H1 (cell line): ENCODE data around the gene KCNN1. TPM values are rescaled to one million over a fixed set of nuclear protein-coding genes. Genes with fewer than 3 reads are reported as not detected.

ENCODE experiments used
- BCL11A ChIP-seq, 2 experiments: IDR thresholded peaks; one replicate each; pipeline ENCODE4 v1.6.1; 2011; ENCODE audit warnings: low read depth in 2 of 2, low read length in 2 of 2, mild to moderate bottlenecking in 2 of 2
- BRCA1 ChIP-seq: IDR thresholded peaks from 2 replicates; pipeline ENCODE4 v1.6.1; 2012; ENCODE audit warnings: low read depth, low read length, improper control_type of control experiment
- CBX5 ChIP-seq: fragments of 300-800, 300-1000 bp; sonication (generic); IDR thresholded peaks from 2 replicates; pipeline ENCODE4 v1.7.1; 2016; ENCODE audit warnings: antibody characterized with exemption, low read length, low read depth
- CEBPB ChIP-seq: IDR thresholded peaks from 2 replicates; pipeline ENCODE4 v1.6.1; 2012; ENCODE audit warnings: low read depth, low read length
- CHD2 ChIP-seq: IDR thresholded peaks from 2 replicates; pipeline ENCODE4 v1.6.1; 2012; ENCODE audit warnings: low read length, improper control_type of control experiment
- CTBP2 ChIP-seq: IDR thresholded peaks from 2 replicates; pipeline ENCODE4 v1.7.0; 2011; ENCODE audit warnings: borderline replicate concordance, mild to moderate bottlenecking, moderate library complexity, mixed read lengths, low read length; ENCODE audit not compliant: insufficient read depth, insufficient read length
- GABPA ChIP-seq: IDR thresholded peaks from 2 replicates; pipeline ENCODE4 v1.6.1; 2011; ENCODE audit warnings: mild to moderate bottlenecking, low read length, moderate library complexity, borderline replicate concordance; ENCODE audit not compliant: insufficient read depth
- HDAC2 ChIP-seq, 2 experiments: fragments of 300-600 bp in 1 of 2; sonication (generic) in 1 of 2; IDR thresholded peaks; 2 replicates each; pipeline ENCODE4 v1.6.1; 2011 to 2012; ENCODE audit warnings: low read depth in 2 of 2, low read length in 2 of 2, mild to moderate bottlenecking in 2 of 2, moderate library complexity in 2 of 2, borderline replicate concordance in 1 of 2, inconsistent platforms in 1 of 2
- JUN ChIP-seq: IDR thresholded peaks from 2 replicates; pipeline ENCODE4 v1.6.1; 2011; ENCODE audit warnings: low read depth, mild to moderate bottlenecking, improper control_type of control experiment, low read length
- JUND ChIP-seq: IDR thresholded peaks from 2 replicates; pipeline ENCODE4 v1.6.1; 2011; ENCODE audit warnings: mild to moderate bottlenecking, improper control_type of control experiment, low read length
- KDM1A ChIP-seq: fragments of 200-600, 300-600 bp; sonication (generic); IDR thresholded peaks from 2 replicates; pipeline ENCODE4 v1.7.1; 2016; ENCODE audit warnings: mild to moderate bottlenecking, low read length, borderline replicate concordance
- POLR2A ChIP-seq, 2 experiments: IDR thresholded peaks; 1 replicate in 1 of 2; 2 replicates in 1 of 2; pipeline ENCODE4 v1.6.1; 2011; ENCODE audit warnings: low read depth in 2 of 2, low read length in 2 of 2, mild to moderate bottlenecking in 2 of 2; ENCODE audit errors: control extremely low read depth in 1 of 2
- POLR2AphosphoS5 ChIP-seq: IDR thresholded peaks from 2 replicates; pipeline ENCODE4 v1.6.1; 2011; ENCODE audit warnings: low read depth, low read length
- RXRA ChIP-seq: IDR thresholded peaks from 2 replicates; pipeline ENCODE4 v1.6.1; 2011; ENCODE audit warnings: low read depth, mild to moderate bottlenecking, low read length, moderate library complexity; ENCODE audit not compliant: insufficient read depth
- SIN3A ChIP-seq, 2 experiments: IDR thresholded peaks in 1 of 2; conservative IDR thresholded peaks in 1 of 2; 2 replicates each; pipeline ENCODE4 v1.6.1; 2011 to 2012; ENCODE audit warnings: low read length in 2 of 2, improper control_type of control experiment in 1 of 2, low read depth in 1 of 2, mild to moderate bottlenecking in 1 of 2
- SP1 ChIP-seq: IDR thresholded peaks from 2 replicates; pipeline ENCODE4 v1.6.1; 2011; ENCODE audit warnings: low read depth, low read length
- SUZ12 ChIP-seq: fragments of 200-600 bp; sonication (generic); IDR thresholded peaks from 2 replicates; pipeline ENCODE4 v1.6.1; 2012; ENCODE audit warnings: mild to moderate bottlenecking, inconsistent platforms, low read length, moderate library complexity, mixed read lengths
- TBP ChIP-seq: IDR thresholded peaks from 2 replicates; pipeline ENCODE4 v1.6.1; 2011; ENCODE audit warnings: low read depth, low read length, improper control_type of control experiment
- YY1 ChIP-seq: IDR thresholded peaks from 2 replicates; pipeline ENCODE4 v1.6.1; 2011; ENCODE audit warnings: low read depth, mild to moderate bottlenecking, low read length
- polyA plus RNA-seq, 7 experiments: library from polyadenylated mRNA; depleted of rRNA in 3 of 7; stranded (reverse) in 5 of 7; unstranded in 2 of 7; fragments of >200 nt in 5 of 7; fragments of 200-250 nt in 2 of 7; gene quantifications; 1 replicate in 5 of 7; 2 replicates in 1 of 7; 4 replicates in 1 of 7; pipeline versions ENCODE4 v1.2.1 to v1.2.3, GENCODE V29; 2011 to 2013; ENCODE audit warnings: missing spikeins in 2 of 7, mixed read lengths in 2 of 7
- total RNA-seq: library from RNA; stranded (reverse); fragmentation: NEBNext Ultra II Directional; extraction: Animal tissue kit (Norgen Biotek cat#: 25700); gene quantifications from 2 replicates; pipeline ENCODE4 v1.2.1, GENCODE V29; 2021
- TF ChIP-seq, protein P1 (sequence below): IDR thresholded peaks from 2 replicates; pipeline ENCODE4 v1.6.1; 2011; ENCODE audit warnings: low read depth, mild to moderate bottlenecking, low read length; ENCODE audit not compliant: insufficient read depth
- TF ChIP-seq, protein P2 (sequence below): IDR thresholded peaks from 2 replicates; pipeline ENCODE4 v1.6.1; 2011; ENCODE audit warnings: low read length, improper control_type of control experiment

The KCNN1 gene
- total and polyA plus RNA-seq, 2 of the 8 experiments (the other 6 are each of a cell fraction or from before 2014, with no cell fraction given) = 11.0 to 12.5 TPM

DNA sequence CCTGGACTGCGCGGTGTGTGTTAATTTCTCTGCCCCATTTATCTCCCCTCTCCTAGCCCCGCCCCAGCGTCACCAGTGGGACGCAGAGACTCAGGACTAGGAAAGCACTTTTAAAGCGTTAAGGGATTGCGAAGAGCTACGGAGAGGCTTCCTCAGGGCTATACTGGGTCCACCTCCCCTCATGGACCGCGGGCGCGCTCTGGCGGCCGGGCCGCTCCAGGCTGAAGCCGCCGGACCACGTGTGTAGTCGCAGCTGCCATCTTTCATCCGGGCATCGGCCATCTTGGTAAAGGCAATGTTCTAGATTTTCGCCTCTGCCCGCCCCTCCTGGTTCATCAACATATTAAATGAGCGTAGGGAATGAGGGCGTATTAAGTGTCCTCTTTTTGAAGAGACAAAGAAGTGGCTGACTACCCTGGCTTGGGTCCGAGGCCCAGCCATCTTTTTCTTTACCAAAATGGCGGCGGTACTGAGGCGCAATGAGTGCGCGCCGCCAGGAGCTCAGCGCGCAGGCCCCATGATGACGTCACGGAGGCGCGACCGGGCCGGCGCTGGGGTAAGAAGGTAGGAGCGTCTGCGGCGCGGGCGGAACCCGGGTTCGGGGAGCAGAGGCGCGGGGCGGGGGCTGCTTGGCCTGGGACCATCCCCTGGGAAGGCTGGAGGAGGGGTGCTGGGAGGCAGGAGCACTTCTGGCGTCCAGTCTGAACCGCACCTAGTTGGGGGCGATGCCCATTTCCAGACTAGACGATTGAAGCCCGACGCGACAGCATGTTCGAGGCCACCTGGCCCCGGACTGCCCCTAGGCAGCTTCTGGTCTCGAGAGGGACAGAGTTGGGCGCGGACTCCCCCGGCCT is 34.2 kb upstream of the KCNN1 start, which contains the start of gene CCDC124 (continued):
- TF ChIP-seq CBX5 = no peak
- no peak for TF ChIP-seq BCL11A (IDR thresholded peaks at IDR 0.05; ENCODE audit: low read depth in 2 of 2, low read length in 2 of 2)
- peak; percentile 51; the same call in 1 of the 2 replicates for TF ChIP-seq BRCA1
- TF ChIP-seq, protein P1, sequence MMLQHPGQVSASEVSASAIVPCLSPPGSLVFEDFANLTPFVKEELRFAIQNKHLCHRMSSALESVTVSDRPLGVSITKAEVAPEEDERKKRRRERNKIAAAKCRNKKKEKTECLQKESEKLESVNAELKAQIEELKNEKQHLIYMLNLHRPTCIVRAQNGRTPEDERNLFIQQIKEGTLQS = peak; percentile 96
- TF ChIP-seq CHD2 = peak; percentile 49; the same call in 1 of the 2 replicates
- TF ChIP-seq TBP = peak; percentile 45; the same call in 1 of the 2 replicates
- TF ChIP-seq POLR2AphosphoS5 = peak; percentile 57; the same call in 1 of the 2 replicates
- TF ChIP-seq HDAC2 (IDR thresholded peaks at IDR 0.05; ENCODE audit: borderline replicate concordance in 1 of 2, low read depth in 2 of 2, low read length in 2 of 2) = 0 out of 4 replicates have a peak, but pooled peaks of 1 of the 2 experiments have one; percentile 35
- TF ChIP-seq KDM1A = no peak
- TF ChIP-seq SIN3A (conservative IDR thresholded peaks at IDR 0.05 in 1 of 2, IDR thresholded peaks at IDR 0.05 in 1 of 2; ENCODE audit: low read depth in 1 of 2, low read length in 2 of 2) = peak in 1 of 2 experiments; percentile 87; a peak in 2 of 4 replicates
- TF ChIP-seq, protein P2, sequence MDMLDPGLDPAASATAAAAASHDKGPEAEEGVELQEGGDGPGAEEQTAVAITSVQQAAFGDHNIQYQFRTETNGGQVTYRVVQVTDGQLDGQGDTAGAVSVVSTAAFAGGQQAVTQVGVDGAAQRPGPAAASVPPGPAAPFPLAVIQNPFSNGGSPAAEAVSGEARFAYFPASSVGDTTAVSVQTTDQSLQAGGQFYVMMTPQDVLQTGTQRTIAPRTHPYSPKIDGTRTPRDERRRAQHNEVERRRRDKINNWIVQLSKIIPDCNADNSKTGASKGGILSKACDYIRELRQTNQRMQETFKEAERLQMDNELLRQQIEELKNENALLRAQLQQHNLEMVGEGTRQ = peak; percentile 85
- TF ChIP-seq YY1 = peak; percentile 100
- TF ChIP-seq JUND = peak; percentile 86
- TF ChIP-seq SUZ12 = no peak
- 0 out of 2 replicates have a peak, but pooled peaks have one; percentile 11 for TF ChIP-seq GABPA
- no peak for TF ChIP-seq RXRA
- TF ChIP-seq CEBPB = 0 out of 2 replicates have a peak, but pooled peaks have one; percentile 15
- peak; percentile 9; the same call in 1 of the 2 replicates for TF ChIP-seq SP1
- no peak for TF ChIP-seq CTBP2
- peak; percentile 57; the same call in 1 of the 2 replicates for TF ChIP-seq JUN
- no peak; a peak in 2 of 3 replicates for TF ChIP-seq POLR2A (IDR thresholded peaks at IDR 0.05; ENCODE audit: control extremely low read depth in 1 of 2, low read depth in 2 of 2, low read length in 2 of 2)
